ENCODE measurements around the gene ABCC6.
"Not testable (repeated sequence)": the region's sequence is repeated elsewhere in the genome, so short reads cannot be mapped to it uniquely, and the experiment has no call there.

Gene ABCC6

GRCh38 chr16:16218787-16219186 is 4.5 kb downstream of the ABCC6 start:
- not testable (repeated sequence) for H3K4me2 ChIP-seq (ENCODE audit: low read length); H3K4me1 ChIP-seq (ENCODE audit: control insufficient read depth, insufficient read depth, low read length); H3K9me3 ChIP-seq (replicated peaks; ENCODE audit: low read length); H3K27me3 ChIP-seq (ENCODE audit: control insufficient read depth, insufficient read depth, low read length); H3K9ac ChIP-seq (ENCODE audit: low read depth, low read length); H3K36me3 ChIP-seq (ENCODE audit: insufficient read depth, low read length); H3K4me3 ChIP-seq (ENCODE audit: low read length)

- H3K27me3 ChIP-seq (ENCODE audit: control insufficient read depth, insufficient read depth, low read length); H3K4me2 ChIP-seq (ENCODE audit: low read length); H3K9me3 ChIP-seq (replicated peaks; ENCODE audit: low read length); H3K4me3 ChIP-seq (ENCODE audit: low read length); H3K36me3 ChIP-seq (ENCODE audit: insufficient read depth, low read length); H3K4me1 ChIP-seq (ENCODE audit: control insufficient read depth, insufficient read depth, low read length); H3K9ac ChIP-seq (ENCODE audit: low read depth, low read length): not testable (repeated sequence)
These were observed 4.9 kb downstream of the ABCC6 start for GRCh38 chr16:16218349-16218748.

- not testable (repeated sequence) for H3K9me3 ChIP-seq (replicated peaks; ENCODE audit: low read length); H3K36me3 ChIP-seq (ENCODE audit: insufficient read depth, low read length); H3K4me2 ChIP-seq (ENCODE audit: low read length); H3K27me3 ChIP-seq (ENCODE audit: control insufficient read depth, insufficient read depth, low read length); H3K4me3 ChIP-seq (ENCODE audit: low read length); H3K9ac ChIP-seq (ENCODE audit: low read depth, low read length); H3K4me1 ChIP-seq (ENCODE audit: control insufficient read depth, insufficient read depth, low read length)
These were observed 9.4 kb downstream of the ABCC6 start for GRCh38 chr16:16213863-16214293.

GRCh38 chr16:16211404-16211803 is 11.9 kb downstream of the ABCC6 start:
- H3K4me2 ChIP-seq (ENCODE audit: low read length); H3K36me3 ChIP-seq (ENCODE audit: insufficient read depth, low read length); H3K4me1 ChIP-seq (ENCODE audit: control insufficient read depth, insufficient read depth, low read length); H3K9me3 ChIP-seq (replicated peaks; ENCODE audit: low read length); H3K27me3 ChIP-seq (ENCODE audit: control insufficient read depth, insufficient read depth, low read length); H3K4me3 ChIP-seq (ENCODE audit: low read length); H3K9ac ChIP-seq (ENCODE audit: low read depth, low read length): not testable (repeated sequence)

- H3K9me3 ChIP-seq (replicated peaks; ENCODE audit: low read length); H3K4me2 ChIP-seq (ENCODE audit: low read length); H3K27me3 ChIP-seq (ENCODE audit: control insufficient read depth, insufficient read depth, low read length); H3K9ac ChIP-seq (ENCODE audit: low read depth, low read length); H3K36me3 ChIP-seq (ENCODE audit: insufficient read depth, low read length); H3K4me3 ChIP-seq (ENCODE audit: low read length); H3K4me1 ChIP-seq (ENCODE audit: control insufficient read depth, insufficient read depth, low read length): not testable (repeated sequence)
These were observed 14.8 kb downstream of the ABCC6 start for GRCh38 chr16:16208461-16208860.

DNA sequence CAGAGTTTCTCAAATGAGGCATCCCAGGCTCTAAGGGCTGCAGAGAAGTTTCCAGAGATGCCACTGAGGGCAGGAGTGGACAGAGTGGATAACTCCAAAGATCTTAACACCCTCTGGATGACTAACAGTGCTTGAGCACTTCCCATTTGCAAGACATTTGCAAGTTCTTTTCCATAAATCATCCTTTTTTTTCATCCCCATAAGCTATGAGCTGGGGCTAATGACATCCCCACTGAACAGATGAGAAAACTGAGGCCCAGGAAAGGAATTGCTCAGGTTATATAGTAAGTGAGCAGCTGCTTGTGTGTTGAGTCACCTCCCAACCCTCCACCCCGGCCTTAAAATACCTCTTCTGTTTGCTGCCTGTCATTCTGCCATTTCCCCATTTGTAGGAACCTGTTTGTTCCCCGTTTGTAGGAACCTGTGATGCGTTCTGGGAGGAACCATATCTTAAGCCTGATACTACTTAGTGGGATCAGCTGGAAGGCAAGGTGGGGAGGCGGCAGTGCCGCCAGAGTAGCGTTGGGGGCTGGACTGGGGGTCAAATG is 15.4 kb downstream of the ABCC6 start:
- not testable (repeated sequence) for H3K9me3 ChIP-seq (replicated peaks; ENCODE audit: low read length); H3K36me3 ChIP-seq (ENCODE audit: insufficient read depth, low read length); H3K4me2 ChIP-seq (ENCODE audit: low read length); H3K9ac ChIP-seq (ENCODE audit: low read depth, low read length); H3K4me3 ChIP-seq (ENCODE audit: low read length); H3K4me1 ChIP-seq (ENCODE audit: control insufficient read depth, insufficient read depth, low read length); H3K27me3 ChIP-seq (ENCODE audit: control insufficient read depth, insufficient read depth, low read length)

DNA sequence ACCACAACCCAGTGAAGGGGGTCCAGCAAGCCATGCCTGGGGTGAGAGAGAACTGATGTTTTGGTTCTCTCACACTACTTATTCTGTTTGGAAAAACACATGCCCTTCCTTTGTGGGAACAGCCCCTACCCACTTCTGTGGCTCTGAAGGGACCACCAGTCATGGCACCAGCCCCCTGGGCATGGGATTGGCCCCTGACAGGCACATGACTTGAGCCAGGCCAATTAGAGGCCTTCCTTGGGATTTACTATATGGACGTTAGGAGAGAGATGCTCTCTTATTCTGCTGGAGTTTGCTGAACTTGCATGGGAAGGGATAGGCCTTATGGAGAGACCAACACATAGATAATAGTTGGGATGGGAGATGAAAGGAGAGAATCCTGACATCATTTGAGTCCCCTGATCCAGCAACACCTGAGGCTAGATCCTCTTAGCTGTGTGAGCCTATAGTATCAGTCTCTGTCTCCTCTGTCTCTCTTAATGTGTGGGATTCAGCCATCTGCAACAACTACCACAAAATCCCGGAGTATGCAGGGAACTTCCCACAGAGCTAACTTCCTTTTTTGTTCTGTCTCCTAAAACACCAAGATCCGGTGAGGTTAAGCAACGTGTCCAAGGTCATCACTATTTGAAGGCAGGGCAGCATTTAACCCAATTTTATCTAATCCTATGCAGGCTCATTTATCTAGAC is 16.1 kb downstream of the ABCC6 start:
- H3K4me3 ChIP-seq (ENCODE audit: low read length); H3K27me3 ChIP-seq (ENCODE audit: control insufficient read depth, insufficient read depth, low read length); H3K36me3 ChIP-seq (ENCODE audit: insufficient read depth, low read length); H3K4me1 ChIP-seq (ENCODE audit: control insufficient read depth, insufficient read depth, low read length); H3K4me2 ChIP-seq (ENCODE audit: low read length); H3K9ac ChIP-seq (ENCODE audit: low read depth, low read length); H3K9me3 ChIP-seq (replicated peaks; ENCODE audit: low read length): not testable (repeated sequence)

- H3K9me3 ChIP-seq (replicated peaks; ENCODE audit: low read length); H3K4me2 ChIP-seq (ENCODE audit: low read length); H3K4me3 ChIP-seq (ENCODE audit: low read length); H3K9ac ChIP-seq (ENCODE audit: low read depth, low read length); H3K4me1 ChIP-seq (ENCODE audit: control insufficient read depth, insufficient read depth, low read length); H3K36me3 ChIP-seq (ENCODE audit: insufficient read depth, low read length); H3K27me3 ChIP-seq (ENCODE audit: control insufficient read depth, insufficient read depth, low read length): not testable (repeated sequence)
These were observed 17.4 kb downstream of the ABCC6 start for GRCh38 chr16:16205864-16206263.

DNA sequence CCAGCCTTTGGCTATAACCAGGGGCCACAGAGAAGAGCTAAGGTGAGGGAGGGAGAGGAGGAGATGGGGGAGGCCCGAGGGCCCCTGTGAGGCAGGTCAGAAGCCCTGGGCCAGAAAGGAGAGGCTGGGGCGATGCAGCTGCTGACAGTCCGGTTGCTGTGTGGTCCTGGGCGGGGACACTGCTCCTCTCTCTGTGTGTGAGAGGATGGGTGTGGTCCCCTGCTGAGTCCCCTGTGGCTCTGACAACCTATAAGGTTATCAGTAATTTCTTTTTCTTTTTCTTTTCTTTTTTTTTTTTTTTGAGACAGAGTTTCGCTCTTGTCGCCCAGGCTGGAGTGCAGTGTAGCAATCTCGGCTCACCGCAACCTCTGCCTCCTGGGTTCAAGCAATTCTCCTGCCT is 18.7 kb downstream of the ABCC6 start:
- not testable (repeated sequence) for H3K36me3 ChIP-seq (ENCODE audit: insufficient read depth, low read length); H3K9me3 ChIP-seq (replicated peaks; ENCODE audit: low read length); H3K4me2 ChIP-seq (ENCODE audit: low read length); H3K4me1 ChIP-seq (ENCODE audit: control insufficient read depth, insufficient read depth, low read length); H3K27me3 ChIP-seq (ENCODE audit: control insufficient read depth, insufficient read depth, low read length); H3K4me3 ChIP-seq (ENCODE audit: low read length); H3K9ac ChIP-seq (ENCODE audit: low read depth, low read length)

- not testable (repeated sequence) for H3K9me3 ChIP-seq (replicated peaks; ENCODE audit: low read length); H3K36me3 ChIP-seq (ENCODE audit: insufficient read depth, low read length); H3K27me3 ChIP-seq (ENCODE audit: control insufficient read depth, insufficient read depth, low read length); H3K4me2 ChIP-seq (ENCODE audit: low read length); H3K4me1 ChIP-seq (ENCODE audit: control insufficient read depth, insufficient read depth, low read length); H3K9ac ChIP-seq (ENCODE audit: low read depth, low read length); H3K4me3 ChIP-seq (ENCODE audit: low read length)
These were observed 19.8 kb downstream of the ABCC6 start for GRCh38 chr16:16203494-16203893.

- H3K27me3 ChIP-seq (ENCODE audit: control insufficient read depth, insufficient read depth, low read length); H3K4me3 ChIP-seq (ENCODE audit: low read length); H3K4me2 ChIP-seq (ENCODE audit: low read length); H3K9ac ChIP-seq (ENCODE audit: low read depth, low read length); H3K9me3 ChIP-seq (replicated peaks; ENCODE audit: low read length); H3K36me3 ChIP-seq (ENCODE audit: insufficient read depth, low read length); H3K4me1 ChIP-seq (ENCODE audit: control insufficient read depth, insufficient read depth, low read length): not testable (repeated sequence)
These were observed 20.7 kb downstream of the ABCC6 start for GRCh38 chr16:16202400-16203143.

GRCh38 chr16:16201880-16202279 is 21.4 kb downstream of the ABCC6 start:
- H3K27me3 ChIP-seq (ENCODE audit: control insufficient read depth, insufficient read depth, low read length); H3K36me3 ChIP-seq (ENCODE audit: insufficient read depth, low read length); H3K9me3 ChIP-seq (replicated peaks; ENCODE audit: low read length); H3K9ac ChIP-seq (ENCODE audit: low read depth, low read length); H3K4me1 ChIP-seq (ENCODE audit: control insufficient read depth, insufficient read depth, low read length); H3K4me3 ChIP-seq (ENCODE audit: low read length); H3K4me2 ChIP-seq (ENCODE audit: low read length): not testable (repeated sequence)
